HepG2 (cell line): Measurements from ENCODE around the gene ZNF655. TPM values are rescaled to one million over a fixed set of nuclear protein-coding genes. Genes with fewer than 3 reads are reported as not detected.
A peak's percentile ranks its signal among the peaks of the same experiment; 100 is the strongest.

Experiments
- ATAC-seq: fragments of 200-7000 bp; cut with Tn5 transposase; 3 replicates; pipeline ENCODE4 v1.9.1; 2020; ENCODE audit warnings: mild to moderate bottlenecking, moderate library complexity
- BruUV-seq: library from RNA; stranded (reverse); fragments of 400-500 nt; replicated peaks from 2 replicates; lab custom pipeline; 2021; lab: Mats Ljungman, UMichigan
- CTCF ChIA-PET: fragments of 300-600 bp; formaldehyde crosslinking; extraction: SDS; loops from one replicate; lab custom pipeline; 2021; ENCODE audit warnings: low total read pairs, inconsistent platforms, low intra/inter-chr PET ratio; lab: Yijun Ruan, JAX
- POLR2A ChIA-PET: fragments of 350-600 bp; sonication (Branson Sonifier 250); formaldehyde crosslinking; loops from one replicate; lab custom pipeline; 2020; ENCODE audit warnings: antibody characterized with exemption, inconsistent platforms; lab: Yijun Ruan, JAX
- DNase-seq: peaks from one replicate; pipeline ENCODE4 v3.0.0-alpha.2; 2015; ENCODE audit warnings: low spot score
- FAIRE-seq: peaks from 3 replicates; lab custom pipeline; 2011; peaks lifted over from hg19 to GRCh38; lab: Jason Lieb, UNC
- H2AFZ ChIP-seq: one replicate; pipeline ENCODE4 v1.6.1; 2011; ENCODE audit warnings: low read length, inconsistent platforms
- H3K27ac ChIP-seq: fragments of 300-600 bp; 3 replicates; pipeline ENCODE4 v1.8.0; 2011; ENCODE audit warnings: mixed run types, mild to moderate bottlenecking, mixed read lengths, low read length, inconsistent platforms; ENCODE audit not compliant: insufficient read depth; ENCODE audit errors: extremely low read length
- H3K27me3 ChIP-seq, 2 experiments: fragments of 200-600 bp in 1 of 2; 2 replicates in 1 of 2; 3 replicates in 1 of 2; pipeline versions ENCODE4 v1.6.0 to v1.8.0; 2011; ENCODE audit warnings: low read length in 2 of 2, mild to moderate bottlenecking in 2 of 2, moderate library complexity in 2 of 2, inconsistent platforms in 1 of 2; ENCODE audit not compliant: insufficient read depth in 2 of 2, control insufficient read depth in 1 of 2
- H3K36me3 ChIP-seq, 2 experiments: fragments of 200-600 bp in 1 of 2; replicated peaks in 1 of 2; 2 replicates in 1 of 2; 3 replicates in 1 of 2; pipeline versions ENCODE4 v1.5.1 to v1.8.0; 2011; ENCODE audit warnings: low read length in 2 of 2, inconsistent platforms in 1 of 2; ENCODE audit not compliant: insufficient read depth in 2 of 2, control insufficient read depth in 1 of 2
- H3K4me1 ChIP-seq: 2 replicates; pipeline ENCODE4 v1.5.1; 2012; ENCODE audit warnings: low read length, inconsistent platforms; ENCODE audit not compliant: insufficient read depth
- H3K4me2 ChIP-seq: 2 replicates; pipeline ENCODE4 v1.6.0; 2011; ENCODE audit warnings: low read depth, low read length, inconsistent platforms
- H3K4me3 ChIP-seq, 3 experiments: fragments of 200-600 bp in 1 of 3; sonication (generic), shearing (Covaris generic) in 1 of 3; replicated peaks in 1 of 3; 2 replicates each; pipeline ENCODE4 v1.5.1; 2011 to 2016; ENCODE audit warnings: low read length in 3 of 3, inconsistent platforms in 2 of 3, low read depth in 2 of 3, mild to moderate bottlenecking in 2 of 3, control low read depth in 1 of 3, mixed read lengths in 1 of 3; ENCODE audit not compliant: insufficient read depth in 1 of 3
- H3K79me2 ChIP-seq: one replicate; pipeline ENCODE4 v1.6.1; 2011; ENCODE audit warnings: low read length, inconsistent platforms; ENCODE audit not compliant: insufficient read depth
- H3K9ac ChIP-seq: 2 replicates; pipeline ENCODE4 v1.6.0; 2011; ENCODE audit warnings: mild to moderate bottlenecking, low read depth, low read length, inconsistent platforms; ENCODE audit not compliant: insufficient read depth
- H3K9me3 ChIP-seq: 2 replicates; pipeline ENCODE4 v1.5.1; 2012; ENCODE audit warnings: mild to moderate bottlenecking, low read length
- H4K20me1 ChIP-seq: 2 replicates; pipeline ENCODE4 v1.6.0; 2011; ENCODE audit warnings: inconsistent platforms, mild to moderate bottlenecking, low read length, moderate library complexity; ENCODE audit not compliant: insufficient read depth
- CBFB ChIP-seq: sonication (generic); formaldehyde crosslinking; IDR thresholded peaks from 2 replicates; pipeline ENCODE4 v1.4.0; 2020; ENCODE audit warnings: missing genetic modification reagents
- CSRNP1 ChIP-seq: sonication (generic); formaldehyde crosslinking; IDR thresholded peaks from 2 replicates; pipeline ENCODE4 v1.8.1; 2023; ENCODE audit warnings: mild to moderate bottlenecking, missing genetic modification reagents
- FUBP1 ChIP-seq: sonication (generic); formaldehyde crosslinking; IDR thresholded peaks from 2 replicates; pipeline ENCODE4 v1.5.1; 2020; ENCODE audit warnings: missing genetic modification reagents, mild to moderate bottlenecking, borderline replicate concordance
- NKX3-1 ChIP-seq: sonication (generic); formaldehyde crosslinking; IDR thresholded peaks from 2 replicates; pipeline ENCODE4 v1.5.0; 2020; ENCODE audit warnings: missing genetic modification reagents
- PCBP1 ChIP-seq: fragments of 200-400 bp; formaldehyde crosslinking; IDR thresholded peaks from 2 replicates; pipeline ENCODE4 v1.6.1; 2017; ENCODE audit warnings: mild to moderate bottlenecking, low read depth, low read length, borderline replicate concordance
- PRMT3 ChIP-seq: sonication (generic); formaldehyde crosslinking; IDR thresholded peaks from 2 replicates; pipeline ENCODE4 v1.8.1; 2022; ENCODE audit warnings: low read depth, mild to moderate bottlenecking, moderate library complexity, missing genetic modification reagents, borderline replicate concordance
- RCOR2 ChIP-seq: IDR thresholded peaks from 2 replicates; pipeline ENCODE4 v1.6.1; 2016; ENCODE audit warnings: missing biosample characterization, missing genetic modification reagents
- U2AF1 ChIP-seq: fragments of 200-400 bp; formaldehyde crosslinking; optimal IDR thresholded peaks from 2 replicates; pipeline ENCODE3; 2017; ENCODE audit warnings: mild to moderate bottlenecking, low read depth, low read length
- U2AF2 ChIP-seq: fragments of 200-400 bp; formaldehyde crosslinking; IDR thresholded peaks from 2 replicates; pipeline ENCODE4 v1.6.1; 2017; ENCODE audit warnings: low read depth, mild to moderate bottlenecking, low read length
- ZBTB10 ChIP-seq: sonication (generic); formaldehyde crosslinking; IDR thresholded peaks from 2 replicates; pipeline ENCODE4 v1.4.0; 2020; ENCODE audit warnings: missing genetic modification reagents, borderline replicate concordance
- ZNF431 ChIP-seq: sonication (generic); formaldehyde crosslinking; IDR thresholded peaks from 2 replicates; pipeline ENCODE4 v1.9.0; 2022; ENCODE audit warnings: missing genetic modification reagents, low read depth, mild to moderate bottlenecking, borderline replicate concordance
- ZNF687 ChIP-seq: sonication (generic); formaldehyde crosslinking; IDR thresholded peaks from 2 replicates; pipeline ENCODE4 v1.5.1; 2020; ENCODE audit warnings: mild to moderate bottlenecking, missing genetic modification reagents, moderate library complexity
- WGBS: methylation state at CpG from one replicate; pipeline ENCODE4 v1.1.6; 2017; ENCODE audit warnings: low lambda C conversion rate; 5-methylcytosine and 5-hydroxymethylcytosine counted together
- in situ Hi-C: cut with HindIII; loops from 2 replicates; pipeline ENCODE4 v1.10.0; 2017; ENCODE audit warnings: low pct_unique_long_range_greater_than_20kb; ENCODE audit not compliant: extremely low pct_ligation_motif_present
- intact Hi-C: fragments of 100-400 bp; cut with micrococcal nuclease; formaldehyde crosslinking; loops from one replicate; pipeline ENCODE4 v1.10.0; 2022; ENCODE audit not compliant: unreplicated experiment
- polyA plus RNA-seq, 8 experiments: library from polyadenylated mRNA; depleted of rRNA in 3 of 8; stranded (reverse) in 7 of 8; unstranded in 1 of 8; fragments of >200 nt; fragmentation: Illumina TruSeq in 4 of 8; extraction: Trizol in 4 of 8; gene quantifications; 2 replicates each; pipeline versions ENCODE4 v1.2.1 to v1.2.3, GENCODE V29; 2011 to 2016; ENCODE audit warnings: low read depth in 4 of 8, missing spikeins in 1 of 8, mixed read lengths in 1 of 8; ENCODE audit not compliant: insufficient read depth in 1 of 8
- total RNA-seq, 5 experiments: library from RNA; depleted of rRNA; stranded (reverse); fragments of >200 nt; fragmentation: Illumina TruSeq; extraction: Trizol; gene quantifications; 2 replicates each; pipeline ENCODE4 v1.2.3, GENCODE V29; 2016; ENCODE audit warnings: low read depth in 1 of 5

The ZNF655 gene
- total and polyA plus RNA-seq, 2 of the 13 experiments (the other 11 are each of a cell fraction or from before 2014, with no cell fraction given), result 53.4 to 75.6 TPM

- TF ChIP-seq ZNF687 (CRISPR knock-in tag) (no peak), U2AF2 (no peak), ZBTB10 (no peak), PRMT3 (CRISPR knock-in tag) (no peak)
These were observed 19.1 kb upstream of the ZNF655 start (continued) for GRCh38 chr7:99539213-99539811.

- Histone ChIP-seq H3K9ac (no peak overlapping the region), H3K79me2 (no peaks in the 10 kb centered on the region), H3K4me3 (no peak overlapping the region), H3K27ac (no peak overlapping the region), H2AFZ (no peak overlapping the region), H3K9me3 (no peaks in the 10 kb centered on the region), H3K4me1 (peaks cover 9% of the 10 kb centered on the region), H3K4me2 (peak overlapping the region; percentile 40), H3K36me3 (no peaks in the 10 kb centered on the region), H3K27me3 (no peaks in the 10 kb centered on the region), H4K20me1 (no peaks in the 10 kb centered on the region)
- BruUV-seq, result no TSS peak
- in situ Hi-C loops, result no loop called here
- ChIA-PET POLR2A (interaction anchor here (1.6 kb wide), 1 partner anchor 18 kb away, joined by 5 read pairs; the partner anchor contains the start of gene ZNF655), CTCF (no interaction called here)
- 80% methylated on average over 5 of the region's 5 CpGs for WGBS
- DNase-seq, result no peak
- intact Hi-C loops, result no loop called here
- FAIRE-seq, result no peak
- peak; percentile 50; the same call in 2 of the 3 replicates for ATAC-seq
- no peak for TF ChIP-seq CSRNP1
- no peak for TF ChIP-seq CBFB (CRISPR knock-in tag)
- no peak for TF ChIP-seq FUBP1 (CRISPR knock-in tag)
- no peak for TF ChIP-seq U2AF1
- no peak for TF ChIP-seq PCBP1
- no peak for TF ChIP-seq NKX3-1 (CRISPR knock-in tag)
- no peak for TF ChIP-seq ZNF431
- TF ChIP-seq RCOR2 (CRISPR knock-in tag), result no peak
These were observed 17.9 kb upstream of the ZNF655 start for GRCh38 chr7:99540542-99540941.
